LHCN-M2 (cell line): ENCODE results near the gene LMO3. TPM values are rescaled to one million over a fixed set of nuclear protein-coding genes. Genes with fewer than 3 reads are reported as not detected.
A peak's percentile ranks its signal among the peaks of the same experiment; 100 is the strongest.

Experiments
- DNase-seq: peaks from one replicate; pipeline ENCODE4 v3.0.0-alpha.2; 2012; ENCODE audit warnings: low read depth
- polyA plus RNA-seq: library from polyadenylated mRNA; unstranded; fragments of >200 nt; gene quantifications from one replicate; pipeline ENCODE4 v1.2.1, GENCODE V29; 2012; ENCODE audit warnings: missing spikeins
- total RNA-seq: library from RNA; depleted of rRNA; stranded (reverse); fragments of >200 nt; gene quantifications from 2 replicates; pipeline ENCODE4 v1.2.3, GENCODE V29; 2014; rRNA removed

Gene LMO3
- total RNA-seq: 179 and 238 TPM in 2 replicates
- 54.5 TPM for polyA plus RNA-seq

- no peak for DNase-seq
Observed at GRCh38 chr12:16606117-16606200, at the start of gene LMO3. Gene LMO3, minus strand, starts transcription at chr12:16606162. Its CDS starts 5,302 bp downstream, at chr12:16600860.

GRCh38 chr12:16636435-16637055, 30.6 kb upstream of the LMO3 start:
- no peak for DNase-seq

- DNase-seq: no peak
Observed at GRCh38 chr12:16634786-16635185, 28.8 kb upstream of the LMO3 start.

GRCh38 chr12:16626991-16627390, 21.0 kb upstream of the LMO3 start:
- no peak for DNase-seq

- DNase-seq: no peak
Observed at GRCh38 chr12:16622338-16622737, 16.4 kb upstream of the LMO3 start.

- no peak for DNase-seq
Observed at GRCh38 chr12:16619537-16619936, 13.6 kb upstream of the LMO3 start.

GRCh38 chr12:16618256-16618655, 12.3 kb upstream of the LMO3 start:
- DNase-seq: peak; percentile 80

- DNase-seq: no peak
Observed at GRCh38 chr12:16613199-16613598, 7.2 kb upstream of the LMO3 start.

GRCh38 chr12:16612647-16613046, 6.7 kb upstream of the LMO3 start:
- peak; percentile 90 for DNase-seq

GRCh38 chr12:16611146-16611545, 5.2 kb upstream of the LMO3 start:
- peak; percentile 71 for DNase-seq

- no peak for DNase-seq
Observed at GRCh38 chr12:16610743-16611142, 4.8 kb upstream of the LMO3 start.

- peak; percentile 56 for DNase-seq
Observed at GRCh38 chr12:16610001-16610585, 4.1 kb upstream of the LMO3 start.

- peak; percentile 76 for DNase-seq
Observed at GRCh38 chr12:16608946-16609539, 3.1 kb upstream of the LMO3 start.

GRCh38 chr12:16607906-16608775, 2.2 kb upstream of the LMO3 start:
- peak; percentile 89 for DNase-seq

- DNase-seq: peak; percentile 73
Observed at GRCh38 chr12:16606991-16607390, 1.0 kb upstream of the LMO3 start.

GRCh38 chr12:16606201-16606849, 363 bp upstream of the LMO3 start:
- DNase-seq: peak; percentile 81

GRCh38 chr12:16605642-16606116, 283 bp downstream of the LMO3 start:
- DNase-seq: peak; percentile 69

- no peak for DNase-seq
Observed at GRCh38 chr12:16604596-16605252, 1.2 kb downstream of the LMO3 start.

- no peak for DNase-seq
Observed at GRCh38 chr12:16603916-16604575, 1.9 kb downstream of the LMO3 start.

- DNase-seq: no peak
Observed at GRCh38 chr12:16603260-16603915, 2.6 kb downstream of the LMO3 start.
